ENCODE data around the gene PGK2.

Gene PGK2

DNA sequence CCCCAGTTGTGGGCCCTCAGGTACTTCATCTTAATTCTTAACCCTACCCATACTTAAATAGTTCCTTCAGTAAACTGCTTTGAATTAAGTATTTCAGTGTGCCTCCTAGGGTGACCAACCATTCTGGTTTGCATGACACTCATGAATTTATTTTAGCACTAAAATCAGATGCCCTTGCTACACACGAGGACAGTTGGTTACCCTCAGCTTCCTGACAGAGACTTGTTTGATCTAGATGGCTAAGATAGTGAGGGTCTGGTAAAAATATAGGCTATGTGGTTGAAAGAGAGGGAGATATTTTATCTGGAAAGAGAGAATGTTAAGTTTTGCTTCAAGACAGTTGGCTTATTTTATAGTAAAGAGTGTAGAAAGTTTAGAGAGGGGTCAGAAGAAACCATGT is 10.6 kb downstream of the PGK2 start:
- no peak overlapping the region for H3K9ac ChIP-seq (ENCODE audit: low read depth, low read length)
- H3K4me1 ChIP-seq (ENCODE audit: insufficient read depth, low read length) = no peaks in the 10 kb centered on the region
- no peaks in the 10 kb centered on the region for H3K9me3 ChIP-seq (ENCODE audit: control insufficient read depth, insufficient read depth, low read length)
- H3K36me3 ChIP-seq (ENCODE audit: insufficient read depth, low read length) = no peaks in the 10 kb centered on the region

DNA sequence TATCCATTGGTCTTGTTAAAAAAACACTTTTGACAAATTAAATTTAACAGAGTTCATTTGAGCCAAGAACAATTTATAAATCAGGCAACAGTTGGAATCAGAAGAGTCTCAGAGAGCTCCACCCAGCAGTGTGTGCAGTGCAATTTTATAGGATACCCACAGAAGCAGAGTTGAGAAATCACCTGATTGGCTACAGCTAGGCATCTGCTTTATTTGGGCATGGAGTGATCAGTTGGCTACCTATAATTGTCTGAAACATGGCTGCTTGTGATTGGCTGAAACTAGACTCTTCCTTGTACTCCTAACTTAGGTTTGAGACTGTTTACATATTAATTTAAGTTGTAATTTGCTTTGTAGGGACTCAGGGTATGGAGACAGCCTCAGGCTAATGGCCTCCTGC is 12.0 kb downstream of the PGK2 start:
- Histone ChIP-seq H3K9me3 (ENCODE audit: control insufficient read depth, insufficient read depth, low read length) (no peaks in the 10 kb centered on the region), H3K36me3 (ENCODE audit: insufficient read depth, low read length) (no peaks in the 10 kb centered on the region), H3K9ac (ENCODE audit: low read depth, low read length) (no peak overlapping the region), H3K4me1 (ENCODE audit: insufficient read depth, low read length) (no peaks in the 10 kb centered on the region)

DNA sequence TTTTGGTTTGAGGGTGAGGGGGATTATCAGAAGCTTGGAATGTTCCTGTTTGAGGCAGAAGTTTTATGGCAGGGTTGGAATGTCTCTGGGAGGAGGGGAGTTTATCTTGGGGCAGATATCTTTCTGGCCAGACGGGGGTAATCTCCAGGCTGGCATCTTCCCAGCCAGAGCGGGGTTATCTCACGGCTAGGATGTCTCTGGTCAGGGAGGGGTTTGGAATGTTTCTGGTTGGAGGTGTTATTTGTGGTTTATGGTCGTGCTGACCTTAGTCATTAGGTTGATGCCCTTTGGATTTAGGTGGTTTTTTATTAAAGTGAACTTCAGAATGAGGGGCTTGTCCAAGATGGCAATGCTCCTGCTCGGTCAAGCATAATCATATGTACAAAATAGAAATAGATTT is 14.8 kb downstream of the PGK2 start:
- no peak overlapping the region for H3K9ac ChIP-seq (ENCODE audit: low read depth, low read length)
- H3K9me3 ChIP-seq (ENCODE audit: control insufficient read depth, insufficient read depth, low read length) = no peaks in the 10 kb centered on the region
- H3K4me1 ChIP-seq (ENCODE audit: insufficient read depth, low read length) = no peaks in the 10 kb centered on the region
- H3K36me3 ChIP-seq (ENCODE audit: insufficient read depth, low read length) = no peaks in the 10 kb centered on the region

DNA sequence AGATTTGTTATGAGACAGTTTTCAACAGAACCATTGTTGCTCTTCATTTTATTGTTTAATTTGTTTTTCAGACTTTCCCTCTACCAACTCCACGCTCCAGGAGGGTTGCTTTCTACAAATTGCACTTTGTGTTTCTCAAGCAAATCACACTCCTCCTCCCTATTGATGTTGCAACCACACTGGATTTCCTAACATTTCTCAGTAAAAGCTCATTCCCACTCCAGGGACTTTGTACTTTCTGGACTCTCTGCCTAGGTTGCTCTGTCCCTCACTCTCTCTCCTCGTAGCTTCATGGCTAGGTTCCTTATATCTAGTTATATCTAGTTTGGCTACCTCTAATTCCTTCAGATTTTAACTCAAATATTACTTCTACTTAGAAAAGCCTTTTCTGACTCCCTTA is 20.3 kb downstream of the PGK2 start:
- H3K4me1 ChIP-seq (ENCODE audit: insufficient read depth, low read length) = no peaks in the 10 kb centered on the region
- H3K9me3 ChIP-seq (ENCODE audit: control insufficient read depth, insufficient read depth, low read length) = no peaks in the 10 kb centered on the region
- H3K36me3 ChIP-seq (ENCODE audit: insufficient read depth, low read length) = no peaks in the 10 kb centered on the region
- no peak overlapping the region for H3K9ac ChIP-seq (ENCODE audit: low read depth, low read length)

DNA sequence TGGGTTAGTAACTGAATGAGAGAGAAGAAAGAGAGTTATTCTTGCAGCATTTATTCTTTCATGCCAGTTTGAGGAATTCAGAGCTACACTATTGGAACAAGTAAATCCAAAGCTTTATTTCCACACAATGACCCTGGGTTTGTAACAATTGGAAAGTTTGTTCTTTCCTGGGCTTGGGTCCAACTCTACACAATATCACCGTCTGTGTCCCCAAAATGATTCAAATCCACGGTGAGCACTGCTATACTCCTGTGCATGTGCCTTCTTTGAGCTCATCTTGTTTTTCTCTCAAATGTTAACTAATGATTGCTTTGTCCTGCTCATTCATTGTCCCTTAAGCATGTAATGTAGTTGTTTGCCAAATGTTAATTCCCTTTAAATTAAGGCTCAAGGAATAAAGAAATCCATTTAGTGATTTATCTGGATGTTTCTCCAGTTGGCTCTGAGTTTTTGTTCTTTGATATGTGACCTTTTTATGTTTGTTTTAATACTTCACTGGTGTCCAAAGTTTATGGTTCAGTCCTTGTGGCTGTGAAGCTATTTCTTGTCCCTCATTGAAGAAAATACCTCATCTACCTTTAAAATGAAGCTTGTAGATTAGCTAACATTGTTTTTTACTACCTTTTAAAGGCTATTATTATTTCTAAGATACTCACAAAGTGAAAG is 22.4 kb downstream of the PGK2 start:
- Histone ChIP-seq H3K4me1 (ENCODE audit: insufficient read depth, low read length) (no peaks in the 10 kb centered on the region), H3K9ac (ENCODE audit: low read depth, low read length) (no peak overlapping the region), H3K9me3 (ENCODE audit: control insufficient read depth, insufficient read depth, low read length) (no peaks in the 10 kb centered on the region), H3K36me3 (ENCODE audit: insufficient read depth, low read length) (no peaks in the 10 kb centered on the region)

DNA sequence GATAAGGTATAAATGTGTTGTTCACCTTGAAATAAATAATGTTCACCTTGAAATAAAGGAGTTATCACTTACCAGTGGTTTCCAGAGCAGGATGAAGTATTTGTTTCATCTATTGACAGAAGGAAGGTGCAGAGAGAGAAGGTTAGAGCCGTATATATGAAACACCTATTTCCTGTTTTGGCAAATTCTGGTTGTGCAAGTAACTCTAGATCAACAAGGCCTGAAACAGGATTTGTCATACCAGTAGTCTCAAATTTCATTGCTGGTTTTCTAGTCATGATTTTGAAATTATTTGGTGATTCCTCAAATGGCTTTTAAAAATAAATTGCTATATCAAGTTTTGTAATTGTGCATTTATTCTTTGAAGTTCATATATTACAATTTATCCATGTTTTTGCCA is 42.8 kb downstream of the PGK2 start, which contains the start of gene CRISP3:
Gene CRISP3, minus strand, starts transcription at position 130 of the 400 bp plus-strand sequence. Its CDS starts 21 bp downstream, at position 109.
- Histone ChIP-seq H3K9me3 (ENCODE audit: control insufficient read depth, insufficient read depth, low read length) (no peaks in the 10 kb centered on the region), H3K9ac (ENCODE audit: low read depth, low read length) (no peak within 1 kb of the TSS), H3K4me1 (ENCODE audit: insufficient read depth, low read length) (no peaks in the 10 kb centered on the region), H3K36me3 (ENCODE audit: insufficient read depth, low read length) (no peaks in the 10 kb centered on the region)

DNA sequence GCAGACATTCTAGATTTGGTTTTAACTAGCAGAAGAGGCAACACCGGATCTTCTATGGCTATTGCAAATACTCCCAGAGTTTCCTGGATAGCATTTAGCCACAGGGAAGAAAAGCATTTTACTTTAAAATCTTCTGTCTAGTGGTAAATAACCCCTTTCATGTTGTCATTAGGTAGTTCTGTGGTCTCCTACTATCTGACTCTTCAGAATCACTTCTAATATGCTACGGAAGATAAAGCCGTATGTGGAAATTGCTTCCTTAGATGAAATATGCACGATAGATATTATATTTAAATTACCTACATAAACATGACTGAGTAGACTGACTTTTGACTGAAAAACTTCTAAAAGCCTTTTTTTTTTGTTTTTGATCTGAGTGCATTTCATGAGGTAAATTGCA is 43.7 kb downstream of the PGK2 start:
- no peaks in the 10 kb centered on the region for H3K4me1 ChIP-seq (ENCODE audit: insufficient read depth, low read length)
- H3K36me3 ChIP-seq (ENCODE audit: insufficient read depth, low read length) = no peaks in the 10 kb centered on the region
- no peak overlapping the region for H3K9ac ChIP-seq (ENCODE audit: low read depth, low read length)
- H3K9me3 ChIP-seq (ENCODE audit: control insufficient read depth, insufficient read depth, low read length) = no peaks in the 10 kb centered on the region

DNA sequence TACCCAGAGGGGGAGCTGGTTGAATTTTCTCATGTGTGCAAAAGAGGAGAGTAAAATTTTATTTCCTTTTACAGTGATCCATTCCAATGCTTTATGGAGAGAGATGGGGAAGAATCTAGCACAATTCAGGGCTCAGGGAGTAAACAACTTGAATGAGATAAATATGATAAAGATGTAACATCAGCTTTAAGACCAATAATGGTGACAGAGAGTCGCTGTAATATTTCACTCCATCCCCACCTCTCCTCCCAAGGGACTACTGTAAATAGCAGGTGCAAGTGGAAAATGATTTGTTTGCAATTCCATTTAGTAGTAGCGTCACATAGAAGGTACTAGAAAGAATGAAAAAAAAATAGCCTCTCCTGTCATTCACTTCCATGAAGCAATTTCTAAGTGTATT is 47.7 kb downstream of the PGK2 start:
- no peaks in the 10 kb centered on the region for H3K36me3 ChIP-seq (ENCODE audit: insufficient read depth, low read length)
- no peaks in the 10 kb centered on the region for H3K4me1 ChIP-seq (ENCODE audit: insufficient read depth, low read length)
- no peaks in the 10 kb centered on the region for H3K9me3 ChIP-seq (ENCODE audit: control insufficient read depth, insufficient read depth, low read length)
- H3K9ac ChIP-seq (ENCODE audit: low read depth, low read length) = no peak overlapping the region

DNA sequence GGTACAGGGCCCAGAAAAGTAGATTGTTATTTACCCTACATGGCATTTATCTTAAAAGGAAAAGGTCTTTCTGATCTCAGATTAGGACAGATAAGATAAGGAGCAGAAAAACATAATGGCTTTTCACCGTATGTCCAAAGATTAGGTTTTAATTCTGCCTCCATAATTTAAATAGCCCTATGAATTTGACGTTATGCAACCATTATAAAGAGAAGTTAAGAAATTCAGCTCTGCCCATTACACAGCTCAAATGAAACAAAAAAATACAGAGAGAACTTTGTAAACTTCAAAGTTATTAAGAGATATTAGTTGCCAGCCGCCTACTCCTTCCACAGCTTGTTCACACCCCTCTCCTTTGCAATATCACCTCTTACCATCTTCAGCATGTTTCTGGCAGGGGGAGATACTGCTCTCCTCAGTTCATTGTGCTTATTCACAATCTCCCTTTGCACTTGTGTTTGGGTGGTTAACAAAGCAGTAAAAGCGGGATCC is 51.0 kb downstream of the PGK2 start:
- H3K36me3 ChIP-seq (ENCODE audit: insufficient read depth, low read length) = no peaks in the 10 kb centered on the region
- no peaks in the 10 kb centered on the region for H3K4me1 ChIP-seq (ENCODE audit: insufficient read depth, low read length)
- H3K9ac ChIP-seq (ENCODE audit: low read depth, low read length) = no peak overlapping the region
- no peaks in the 10 kb centered on the region for H3K9me3 ChIP-seq (ENCODE audit: control insufficient read depth, insufficient read depth, low read length)

Measured in ES-I3 (cell line).